DND-41 (cell line): Measurements from ENCODE around the gene HACD3.

ENCODE experiments used
- ATAC-seq: fragments of 200-7000 bp; cut with Tn5 transposase; 3 replicates; pipeline ENCODE4 v1.9.1; 2021; ENCODE audit warnings: low read depth; ENCODE audit not compliant: insufficient read depth
- DNase-seq: peaks from one replicate; pipeline ENCODE4 v3.0.0-alpha.2; 2020
- H2AFZ ChIP-seq: 2 replicates; pipeline ENCODE4 v1.6.0; 2012; ENCODE audit warnings: low read depth, low read length
- H3K27ac ChIP-seq: 2 replicates; pipeline ENCODE4 v1.5.1; 2012; ENCODE audit warnings: low read length, inconsistent platforms
- H3K27me3 ChIP-seq: fragments of 200-600 bp; sonication (generic); 2 replicates; pipeline ENCODE4 v1.6.0; 2012; ENCODE audit warnings: low read length, mild to moderate bottlenecking, inconsistent platforms; ENCODE audit not compliant: insufficient read depth, poor library complexity
- H3K36me3 ChIP-seq: 2 replicates; pipeline ENCODE4 v1.5.1; 2012; ENCODE audit warnings: low read length, inconsistent platforms; ENCODE audit not compliant: insufficient read depth
- H3K4me1 ChIP-seq: 2 replicates; pipeline ENCODE4 v1.5.1; 2012; ENCODE audit warnings: mild to moderate bottlenecking, low read length; ENCODE audit not compliant: insufficient read depth
- H3K4me2 ChIP-seq: 2 replicates; pipeline ENCODE4 v1.6.0; 2012; ENCODE audit warnings: mild to moderate bottlenecking, moderate library complexity, low read length, inconsistent platforms; ENCODE audit not compliant: insufficient read depth
- H3K4me3 ChIP-seq, 2 experiments: fragments of 200-600 bp in 1 of 2; shearing (Covaris generic) in 1 of 2; 2 replicates each; pipeline ENCODE4 v1.5.1; 2012 to 2016; ENCODE audit warnings: inconsistent platforms in 2 of 2, low read length in 2 of 2, mild to moderate bottlenecking in 2 of 2, low read depth in 1 of 2, moderate library complexity in 1 of 2
- H3K79me2 ChIP-seq: 2 replicates; pipeline ENCODE4 v1.6.0; 2012; ENCODE audit warnings: low read length, inconsistent platforms; ENCODE audit not compliant: insufficient read depth
- H3K9ac ChIP-seq: 2 replicates; pipeline ENCODE4 v1.6.0; 2012; ENCODE audit warnings: low read depth, mild to moderate bottlenecking, inconsistent platforms, low read length, moderate library complexity
- H3K9me3 ChIP-seq: 2 replicates; pipeline ENCODE4 v1.5.1; 2012; ENCODE audit warnings: low read length, moderate library complexity, mild to moderate bottlenecking, inconsistent platforms; ENCODE audit not compliant: insufficient read depth, severe bottlenecking
- H4K20me1 ChIP-seq: 2 replicates; pipeline ENCODE4 v1.6.0; 2012; ENCODE audit warnings: low read length; ENCODE audit not compliant: insufficient read depth
- EZH2 ChIP-seq: IDR thresholded peaks from 3 replicates; pipeline ENCODE4 v1.6.1; 2012; ENCODE audit warnings: borderline replicate concordance, low read depth, mild to moderate bottlenecking, moderate library complexity, low read length, inconsistent platforms; ENCODE audit not compliant: severe bottlenecking
- TF ChIP-seq, protein P1 (sequence below): IDR thresholded peaks from 2 replicates; pipeline ENCODE4 v1.5.1; 2012; ENCODE audit warnings: borderline replicate concordance, low read length, moderate library complexity, mild to moderate bottlenecking; ENCODE audit not compliant: poor library complexity, severe bottlenecking; ENCODE audit errors: extremely low read depth

Gene HACD3

GRCh38 chr15:65623103-65623502 is 92.8 kb downstream of the HACD3 start:
- no peaks in the 10 kb centered on the region for H3K27me3 ChIP-seq

DNA sequence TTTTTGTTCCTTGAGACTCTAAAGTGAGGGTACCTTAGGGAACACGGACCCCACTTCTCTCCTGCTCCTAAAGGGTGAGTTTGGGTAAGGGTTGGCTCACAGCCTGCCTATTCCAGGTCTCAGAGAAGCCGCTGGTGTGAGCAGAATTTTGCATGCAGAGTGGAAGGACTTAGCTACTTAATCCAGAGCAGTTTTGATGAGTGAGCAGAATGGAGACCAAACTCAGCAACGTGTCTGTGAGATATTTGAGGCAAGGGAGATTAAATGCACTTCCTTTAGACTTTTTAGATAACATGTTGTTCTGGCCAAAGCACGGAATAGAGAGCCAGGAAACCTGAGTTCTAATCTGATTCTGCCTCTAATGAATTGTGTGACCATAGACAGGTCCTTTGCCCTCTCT is 96.6 kb downstream of the HACD3 start:
- Histone ChIP-seq H3K36me3 (peaks cover 3% of the 10 kb centered on the region; the same call in 1 of the 2 replicates), H2AFZ (no peak overlapping the region), H3K9ac (no peak overlapping the region), H4K20me1 (no peaks in the 10 kb centered on the region), H3K79me2 (no peaks in the 10 kb centered on the region), H3K4me1 (no peaks in the 10 kb centered on the region), H3K27me3 (no peaks in the 10 kb centered on the region), H3K4me3 (no peak overlapping the region), H3K9me3 (no peaks in the 10 kb centered on the region), H3K4me2 (no peak overlapping the region), H3K27ac (no peak overlapping the region)
- TF ChIP-seq, protein P1, sequence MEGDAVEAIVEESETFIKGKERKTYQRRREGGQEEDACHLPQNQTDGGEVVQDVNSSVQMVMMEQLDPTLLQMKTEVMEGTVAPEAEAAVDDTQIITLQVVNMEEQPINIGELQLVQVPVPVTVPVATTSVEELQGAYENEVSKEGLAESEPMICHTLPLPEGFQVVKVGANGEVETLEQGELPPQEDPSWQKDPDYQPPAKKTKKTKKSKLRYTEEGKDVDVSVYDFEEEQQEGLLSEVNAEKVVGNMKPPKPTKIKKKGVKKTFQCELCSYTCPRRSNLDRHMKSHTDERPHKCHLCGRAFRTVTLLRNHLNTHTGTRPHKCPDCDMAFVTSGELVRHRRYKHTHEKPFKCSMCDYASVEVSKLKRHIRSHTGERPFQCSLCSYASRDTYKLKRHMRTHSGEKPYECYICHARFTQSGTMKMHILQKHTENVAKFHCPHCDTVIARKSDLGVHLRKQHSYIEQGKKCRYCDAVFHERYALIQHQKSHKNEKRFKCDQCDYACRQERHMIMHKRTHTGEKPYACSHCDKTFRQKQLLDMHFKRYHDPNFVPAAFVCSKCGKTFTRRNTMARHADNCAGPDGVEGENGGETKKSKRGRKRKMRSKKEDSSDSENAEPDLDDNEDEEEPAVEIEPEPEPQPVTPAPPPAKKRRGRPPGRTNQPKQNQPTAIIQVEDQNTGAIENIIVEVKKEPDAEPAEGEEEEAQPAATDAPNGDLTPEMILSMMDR, result no peak
- TF ChIP-seq EZH2, result no peak
- ATAC-seq (no peak), DNase-seq (no peak)

More at GRCh38 chr15:65623103-65623502, 92.8 kb downstream of the HACD3 start:
- Histone ChIP-seq H3K9me3 (no peaks in the 10 kb centered on the region), H2AFZ (no peak overlapping the region), H3K79me2 (no peaks in the 10 kb centered on the region), H3K4me3 (no peak overlapping the region), H3K36me3 (peaks cover 3% of the 10 kb centered on the region; the same call in 1 of the 2 replicates), H4K20me1 (no peaks in the 10 kb centered on the region), H3K27ac (no peak overlapping the region), H3K9ac (no peak overlapping the region), H3K4me1 (no peaks in the 10 kb centered on the region), H3K4me2 (no peak overlapping the region)
- DNase-seq (no peak), ATAC-seq (no peak)
- TF ChIP-seq EZH2, result no peak
- TF ChIP-seq, protein P1, result no peak
